GM21447 (cell line): Measurements from ENCODE around the gene LCLAT1.
"Not testable (repeated sequence)": the region's sequence is repeated elsewhere in the genome, so short reads cannot be mapped to it uniquely, and the experiment has no call there.

Experiments used
- ATAC-seq: cut with Tn5 transposase; IDR thresholded peaks from one replicate; pipeline ENCODE4 v1.9.1; 2021; ENCODE audit not compliant: unreplicated experiment

LCLAT1 gene

GRCh38 chr2:30453498-30453897, 6.5 kb downstream of the LCLAT1 start:
- ATAC-seq = no peak

GRCh38 chr2:30454571-30454970, 7.5 kb downstream of the LCLAT1 start:
- no peak for ATAC-seq

- ATAC-seq = no peak
Observed at GRCh38 chr2:30455114-30455738, 8.2 kb downstream of the LCLAT1 start.

- no peak for ATAC-seq
Observed at GRCh38 chr2:30456106-30456505, 9.1 kb downstream of the LCLAT1 start.

- ATAC-seq = no peak
Observed at GRCh38 chr2:30456579-30456978, 9.5 kb downstream of the LCLAT1 start.

GRCh38 chr2:30457296-30457695, 10.2 kb downstream of the LCLAT1 start:
- no peak for ATAC-seq

GRCh38 chr2:30459140-30459539, 12.1 kb downstream of the LCLAT1 start:
- ATAC-seq = no peak

GRCh38 chr2:30462131-30462857, 15.2 kb downstream of the LCLAT1 start:
- no peak for ATAC-seq

- no peak for ATAC-seq
Observed at GRCh38 chr2:30463535-30463934, 16.5 kb downstream of the LCLAT1 start.

GRCh38 chr2:30464544-30465170, 17.6 kb downstream of the LCLAT1 start:
- no peak for ATAC-seq

- ATAC-seq = no peak
Observed at GRCh38 chr2:30465171-30465545, 18.1 kb downstream of the LCLAT1 start.

GRCh38 chr2:30466216-30466615, 19.2 kb downstream of the LCLAT1 start:
- no peak for ATAC-seq

GRCh38 chr2:30467062-30467826, 20.2 kb downstream of the LCLAT1 start:
- not testable (repeated sequence) for ATAC-seq

- no peak for ATAC-seq
Observed at GRCh38 chr2:30470426-30470825, 23.4 kb downstream of the LCLAT1 start.

- no peak for ATAC-seq
Observed at GRCh38 chr2:30472326-30472725, 25.3 kb downstream of the LCLAT1 start.

GRCh38 chr2:30475542-30475941, 28.5 kb downstream of the LCLAT1 start:
- no peak for ATAC-seq

GRCh38 chr2:30476636-30477035, 29.6 kb downstream of the LCLAT1 start:
- no peak for ATAC-seq

- ATAC-seq = no peak
Observed at GRCh38 chr2:30480703-30481322, 33.8 kb downstream of the LCLAT1 start.

- ATAC-seq = no peak
Observed at GRCh38 chr2:30481323-30481800, 34.3 kb downstream of the LCLAT1 start.

- no peak for ATAC-seq
Observed at GRCh38 chr2:30482011-30482410, 35.0 kb downstream of the LCLAT1 start.

- ATAC-seq = no peak
Observed at GRCh38 chr2:30484145-30484544, 37.1 kb downstream of the LCLAT1 start.
